HCT116 (cell line): ENCODE data around the gene ABI1. TPM values are rescaled to one million over a fixed set of nuclear protein-coding genes. Genes with fewer than 3 reads are reported as not detected.

Experiments used
- ATAC-seq: fragments of 200-7000 bp; cut with Tn5 transposase; 2 replicates; pipeline ENCODE4 v1.9.1; 2020; ENCODE audit warnings: mild to moderate bottlenecking, moderate library complexity
- BruUV-seq: library from RNA; stranded (reverse); fragments of 400-500 nt; replicated peaks from 2 replicates; lab custom pipeline; 2021; lab: Mats Ljungman, UMichigan
- CTCF ChIA-PET: fragments of 300-600 bp; sonication (Branson Sonifier 250); formaldehyde crosslinking; loops from one replicate; lab custom pipeline; 2021; ENCODE audit warnings: antibody characterized with exemption; lab: Charles Lee
- POLR2A ChIA-PET: fragments of 300-600, 350-600 bp; sonication (Branson Sonifier 250); formaldehyde crosslinking; loops from one replicate; lab custom pipeline; 2021; ENCODE audit warnings: antibody characterized with exemption; lab: Charles Lee
- RAD21 ChIA-PET, 2 experiments: fragments of 300-600 bp; sonication (Branson Sonifier 250); formaldehyde crosslinking; loops; one replicate each; lab custom pipeline; 2023; ENCODE audit warnings: low total read pairs in 2 of 2; ENCODE audit not compliant: uncharacterized antibody in 2 of 2, unreplicated experiment in 2 of 2, low non-redundant PET in 1 of 2; lab: Charles Lee
- DNase-seq: peaks from one replicate; pipeline ENCODE4 v3.0.0-alpha.2; 2010; ENCODE audit warnings: low read depth, low spot score
- H2AFZ ChIP-seq: fragments of 200-600 bp; shearing (Covaris generic), sonication (generic); 2 replicates; pipeline ENCODE4 v1.6.1; 2017; ENCODE audit warnings: low read depth, mixed run types, mixed read lengths, antibody characterized with exemption, low read length; ENCODE audit not compliant: poor library complexity, severe bottlenecking
- H3K27ac ChIP-seq: 2 replicates; pipeline ENCODE4 v1.5.1; 2012; ENCODE audit warnings: low read depth, low read length
- H3K27me3 ChIP-seq: fragments of 200-600 bp; sonication (generic); 2 replicates; pipeline ENCODE4 v1.6.1; 2016; ENCODE audit warnings: mixed run types, low read length, mixed read lengths; ENCODE audit not compliant: insufficient read depth
- H3K36me3 ChIP-seq, 2 experiments: fragments of 200-500 bp in 1 of 2; fragments of 200-600 bp in 1 of 2; sonication (Bioruptor generic) in 1 of 2; sonication (generic) in 1 of 2; 2 replicates each; pipeline versions ENCODE4 v1.5.1 to v1.6.1; 2014 to 2016; ENCODE audit warnings: low read length in 2 of 2, inconsistent platforms in 1 of 2, mixed read lengths in 1 of 2, mixed run types in 1 of 2; ENCODE audit not compliant: insufficient read depth in 2 of 2, control insufficient read depth in 1 of 2
- H3K4me1 ChIP-seq, 2 experiments: fragments of 200-600 bp in 1 of 2; sonication (generic) in 1 of 2; 2 replicates each; pipeline versions ENCODE4 v1.5.1 to v1.6.1; 2012 to 2017; ENCODE audit warnings: low read length in 2 of 2, inconsistent platforms in 1 of 2, mild to moderate bottlenecking in 1 of 2, mixed read lengths in 1 of 2, mixed run types in 1 of 2, moderate library complexity in 1 of 2; ENCODE audit not compliant: insufficient read depth in 2 of 2, control insufficient read depth in 1 of 2
- H3K4me2 ChIP-seq: fragments of 200-600 bp; sonication (generic); 2 replicates; pipeline ENCODE4 v1.6.1; 2017; ENCODE audit warnings: mixed run types, low read length, mixed read lengths
- H3K4me3 ChIP-seq, 2 experiments: fragments of 200-600 bp in 1 of 2; sonication (generic) in 1 of 2; replicated peaks in 1 of 2; 2 replicates each; pipeline ENCODE4 v1.5.1; 2011 to 2016; ENCODE audit warnings: low read length in 2 of 2, control low read depth in 1 of 2, low read depth in 1 of 2, mild to moderate bottlenecking in 1 of 2, mixed read lengths in 1 of 2, mixed run types in 1 of 2
- H3K79me2 ChIP-seq: fragments of 200-600 bp; sonication (generic); 2 replicates; pipeline ENCODE4 v1.6.1; 2017; ENCODE audit warnings: mild to moderate bottlenecking, mixed run types, low read length, moderate library complexity, mixed read lengths; ENCODE audit not compliant: insufficient read depth
- H3K9ac ChIP-seq: fragments of 200-600 bp; sonication (generic); 2 replicates; pipeline ENCODE4 v1.6.1; 2016; ENCODE audit warnings: low read length, mixed read lengths
- H3K9me2 ChIP-seq: fragments of 200-600 bp; sonication (generic), shearing (Covaris generic); 2 replicates; pipeline ENCODE4 v1.6.1; 2017; ENCODE audit warnings: mixed run types, mild to moderate bottlenecking, moderate library complexity; ENCODE audit not compliant: insufficient read depth
- H3K9me3 ChIP-seq, 2 experiments: fragments of 200-500 bp in 1 of 2; fragments of 200-600 bp in 1 of 2; sonication (Bioruptor generic) in 1 of 2; sonication (generic) in 1 of 2; 2 replicates each; pipeline ENCODE4 v1.6.1; 2014 to 2017; ENCODE audit warnings: low read length in 2 of 2, mixed read lengths in 2 of 2, inconsistent platforms in 1 of 2, low read depth in 1 of 2, mild to moderate bottlenecking in 1 of 2, mixed run types in 1 of 2, moderate library complexity in 1 of 2; ENCODE audit not compliant: control insufficient read depth in 1 of 2, insufficient read depth in 1 of 2
- H4K20me1 ChIP-seq: fragments of 200-600 bp; sonication (generic), shearing (Covaris generic); 2 replicates; pipeline ENCODE4 v1.6.1; 2017; ENCODE audit warnings: mixed run types, mild to moderate bottlenecking, moderate library complexity; ENCODE audit not compliant: insufficient read depth
- CBX3 ChIP-seq: IDR thresholded peaks from 2 replicates; pipeline ENCODE4 v1.6.1; 2012; ENCODE audit warnings: low read depth
- CEBPB ChIP-seq: IDR thresholded peaks from 2 replicates; pipeline ENCODE4 v1.6.1; 2012; ENCODE audit warnings: low read depth
- CTCF ChIP-seq, 3 experiments: fragments of 200-600 bp in 1 of 3; sonication (generic) in 1 of 3; IDR thresholded peaks in 2 of 3; conservative IDR thresholded peaks in 1 of 3; 2 replicates each; pipeline ENCODE4 v1.5.1; 2012 to 2017; ENCODE audit warnings: low read depth in 2 of 3, low read length in 2 of 3, antibody characterized with exemption in 1 of 3, borderline replicate concordance in 1 of 3, control low read depth in 1 of 3, mild to moderate bottlenecking in 1 of 3, mixed read lengths in 1 of 3, mixed run types in 1 of 3, moderate library complexity in 1 of 3; ENCODE audit not compliant: insufficient read depth in 1 of 3
- EGR1 ChIP-seq: IDR thresholded peaks from 2 replicates; pipeline ENCODE4 v1.6.1; 2012; ENCODE audit warnings: low read depth
- ELF1 ChIP-seq: IDR thresholded peaks from 2 replicates; pipeline ENCODE4 v1.6.1; 2012; ENCODE audit warnings: low read depth, borderline replicate concordance
- EZH2 ChIP-seq: fragments of 200-600 bp; sonication (generic); IDR thresholded peaks from 2 replicates; pipeline ENCODE4 v1.6.1; 2017; ENCODE audit warnings: antibody characterized with exemption, mixed run types
- EZH2phosphoT487 ChIP-seq: fragments of 200-600 bp; IDR thresholded peaks from 2 replicates; pipeline ENCODE4 v1.6.1; 2018; ENCODE audit warnings: antibody characterized with exemption, borderline replicate concordance
- FOSL1 ChIP-seq: IDR thresholded peaks from 2 replicates; pipeline ENCODE4 v1.6.1; 2012; ENCODE audit warnings: low read depth
- JUND ChIP-seq: IDR thresholded peaks from 2 replicates; pipeline ENCODE4 v1.6.1; 2012
- POLR2A ChIP-seq: IDR thresholded peaks from 2 replicates; pipeline ENCODE4 v1.7.0; 2011; ENCODE audit warnings: borderline replicate concordance; ENCODE audit not compliant: insufficient read depth, insufficient read length; ENCODE audit errors: extremely low read depth
- POLR2AphosphoS5 ChIP-seq: IDR thresholded peaks from 2 replicates; pipeline ENCODE4 v1.6.1; 2011; ENCODE audit warnings: mild to moderate bottlenecking, low read depth, low read length, moderate library complexity
- RAD21 ChIP-seq: IDR thresholded peaks from 2 replicates; pipeline ENCODE4 v1.6.1; 2012; ENCODE audit warnings: low read depth, mild to moderate bottlenecking
- REST ChIP-seq: IDR thresholded peaks from 2 replicates; pipeline ENCODE4 v1.6.1; 2012; ENCODE audit warnings: low read depth
- SP1 ChIP-seq: IDR thresholded peaks from 2 replicates; pipeline ENCODE4 v1.6.1; 2012; ENCODE audit warnings: low read depth
- SRF ChIP-seq: IDR thresholded peaks from 2 replicates; pipeline ENCODE4 v1.6.1; 2012; ENCODE audit warnings: low read depth
- ZBTB33 ChIP-seq: IDR thresholded peaks from 2 replicates; pipeline ENCODE4 v1.6.1; 2011; ENCODE audit warnings: mild to moderate bottlenecking, low read length, moderate library complexity; ENCODE audit not compliant: insufficient replicate concordance; ENCODE audit errors: extremely low read depth
- ZFX ChIP-seq: fragments of 450-650 bp; IDR thresholded peaks from 2 replicates; pipeline ENCODE4 v1.6.1; 2017
- intact Hi-C: fragments of 100-400 bp; cut with micrococcal nuclease; formaldehyde crosslinking; loops from 2 replicates; pipeline ENCODE4 v1.10.0; 2022
- total RNA-seq: library from RNA; stranded (reverse); gene quantifications from one replicate; pipeline ENCODE4 v1.2.1, GENCODE V29; 2021; ENCODE audit not compliant: unreplicated experiment
- TF ChIP-seq, protein P1 (sequence below): IDR thresholded peaks from 2 replicates; pipeline ENCODE4 v1.6.1; 2012
- TF ChIP-seq, protein P2 (sequence below): IDR thresholded peaks from 2 replicates; pipeline ENCODE4 v1.6.1; 2012

ABI1 gene
- total RNA-seq, 1 experiment from 2014 or later, result 34.8 TPM

- Histone ChIP-seq H3K9ac (no peak overlapping the region), H3K4me2 (no peak overlapping the region), H3K27ac (no peak overlapping the region), H3K36me3 (peaks cover 14 to 16% of the 10 kb centered on the region in 2 experiments; a peak in 3 of 4 replicates), H2AFZ (no peak overlapping the region), H3K9me2 (no peaks in the 10 kb centered on the region), H3K4me3 (no peak overlapping the region), H3K4me1 (no peaks in the 10 kb centered on the region), H3K27me3 (no peaks in the 10 kb centered on the region), H3K79me2 (peaks cover 32% of the 10 kb centered on the region), H4K20me1 (no peaks in the 10 kb centered on the region), H3K9me3 (no peaks in the 10 kb centered on the region)
- BruUV-seq, result no TSS peak
- ATAC-seq (no peak), DNase-seq (no peak)
- ChIA-PET POLR2A (no interaction called here), CTCF (interaction anchor here (0.9 kb wide), 1 partner anchor 181 kb away, joined by 3 read pairs; no protein-coding TSS in a partner anchor), RAD21 (no interaction called here)
- TF ChIP-seq ELF1, result no peak
- no peak for TF ChIP-seq POLR2A
- TF ChIP-seq CBX3, result no peak
- TF ChIP-seq JUND, result no peak
- no peak for TF ChIP-seq EZH2
- TF ChIP-seq, protein P1, sequence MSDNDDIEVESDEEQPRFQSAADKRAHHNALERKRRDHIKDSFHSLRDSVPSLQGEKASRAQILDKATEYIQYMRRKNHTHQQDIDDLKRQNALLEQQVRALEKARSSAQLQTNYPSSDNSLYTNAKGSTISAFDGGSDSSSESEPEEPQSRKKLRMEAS, result no peak
- TF ChIP-seq, protein P2, sequence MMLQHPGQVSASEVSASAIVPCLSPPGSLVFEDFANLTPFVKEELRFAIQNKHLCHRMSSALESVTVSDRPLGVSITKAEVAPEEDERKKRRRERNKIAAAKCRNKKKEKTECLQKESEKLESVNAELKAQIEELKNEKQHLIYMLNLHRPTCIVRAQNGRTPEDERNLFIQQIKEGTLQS, result no peak
- no peak for TF ChIP-seq CTCF (IDR thresholded peaks at IDR 0.05 in 2 of 3, conservative IDR thresholded peaks at IDR 0.05 in 1 of 3; ENCODE audit: borderline replicate concordance in 1 of 3, insufficient read depth in 1 of 3, low read depth in 2 of 3, low read length in 2 of 3)
- TF ChIP-seq RAD21, result no peak
- no peak for TF ChIP-seq REST
- no peak for TF ChIP-seq SP1
- no peak for TF ChIP-seq EGR1
- no peak for TF ChIP-seq POLR2AphosphoS5
- no peak for TF ChIP-seq ZBTB33
- TF ChIP-seq EZH2phosphoT487, result no peak
- no peak for TF ChIP-seq ZFX
- TF ChIP-seq FOSL1, result no peak
- no peak for TF ChIP-seq SRF
- TF ChIP-seq CEBPB, result no peak
- intact Hi-C loops, result no loop called here
Observed at GRCh38 chr10:26715137-26715487, 145.6 kb downstream of the ABI1 start.
